AG04449 (cell line): ENCODE results near the gene EYS.

Source experiments
- CTCF ChIA-PET: fragments of 350-600 bp; formaldehyde crosslinking; extraction: SDS; loops from one replicate; lab custom pipeline; 2021; ENCODE audit warnings: antibody characterized with exemption; lab: Yijun Ruan, JAX
- POLR2A ChIA-PET: fragments of 400-600, 350-600 bp; formaldehyde crosslinking; extraction: SDS; loops from one replicate; lab custom pipeline; 2020; ENCODE audit warnings: antibody characterized with exemption, inconsistent platforms; lab: Yijun Ruan, JAX
- DNase-seq: peaks from one replicate; pipeline ENCODE4 v3.0.0-alpha.2; 2010; ENCODE audit warnings: low read depth, low spot score
- H3K4me3 ChIP-seq: 2 replicates; pipeline ENCODE4 v1.5.1; 2011; ENCODE audit warnings: low read depth, mild to moderate bottlenecking, control low read depth, low read length
- CTCF ChIP-seq: IDR thresholded peaks from one replicate; pipeline ENCODE4 v1.5.1; 2011; ENCODE audit warnings: mild to moderate bottlenecking, moderate library complexity, low read length, control low read depth, inconsistent platforms; ENCODE audit not compliant: insufficient read depth; ENCODE audit errors: missing control alignments

Gene EYS

GRCh38 chr6:63821442-63821841, 1885.6 kb downstream of the EYS start:
- no peak overlapping the region for H3K4me3 ChIP-seq
- CTCF ChIA-PET: interaction anchor here (0.6 to 2.3 kb wide), 3 partner anchors 18 to 574 kb away, joined by 3 to 8 read pairs (median 3); no protein-coding TSS in a partner anchor
- DNase-seq: no peak
- TF ChIP-seq CTCF: no peak
- POLR2A ChIA-PET: no interaction called here

- DNase-seq: no peak
- TF ChIP-seq CTCF: no peak
- ChIA-PET POLR2A (no interaction called here), CTCF (interaction anchor here (2.3 kb wide), 1 partner anchor 17 kb away, joined by 8 read pairs; no protein-coding TSS in a partner anchor)
- H3K4me3 ChIP-seq: no peak overlapping the region
These were observed 1887.2 kb downstream of the EYS start for GRCh38 chr6:63819831-63820230.

- ChIA-PET POLR2A (interaction anchor here (0.7 kb wide), 1 partner anchor 15 kb away, joined by 4 read pairs; no protein-coding TSS in a partner anchor), CTCF (interaction anchor here (0.6 to 4.6 kb wide), 6 partner anchors 9 to 465 kb away, joined by 3 to 28 read pairs (median 10); no protein-coding TSS in a partner anchor)
- DNase-seq: no peak
- no peak overlapping the region for H3K4me3 ChIP-seq
- TF ChIP-seq CTCF: no peak
These were observed 1889.5 kb downstream of the EYS start for GRCh38 chr6:63817492-63818050.

GRCh38 chr6:63816982-63817436, 1890.0 kb downstream of the EYS start:
- POLR2A ChIA-PET: interaction anchor here (0.7 kb wide), 1 partner anchor 14 kb away, joined by 4 read pairs; no protein-coding TSS in a partner anchor
- no peak for DNase-seq
- peak; percentile 22 for TF ChIP-seq CTCF
- H3K4me3 ChIP-seq: no peak overlapping the region
- CTCF ChIA-PET: interaction anchor here (1.4 to 4.6 kb wide), 5 partner anchors 8 to 464 kb away, joined by 3 to 28 read pairs (median 14); no protein-coding TSS in a partner anchor

GRCh38 chr6:63816401-63816981, 1890.5 kb downstream of the EYS start:
- CTCF ChIA-PET: interaction anchor here (1.4 to 5.8 kb wide), 6 partner anchors 8 to 464 kb away, joined by 3 to 32 read pairs (median 14); no protein-coding TSS in a partner anchor
- no peak for TF ChIP-seq CTCF
- no peak overlapping the region for H3K4me3 ChIP-seq
- POLR2A ChIA-PET: no interaction called here
- DNase-seq: no peak

GRCh38 chr6:63814459-63814858, 1892.6 kb downstream of the EYS start:
- no peak overlapping the region for H3K4me3 ChIP-seq
- TF ChIP-seq CTCF: no peak
- no peak for DNase-seq
- ChIA-PET CTCF (interaction anchor here (0.6 to 5.8 kb wide), 7 partner anchors 11 to 529 kb away, joined by 3 to 32 read pairs (median 4); no protein-coding TSS in a partner anchor), POLR2A (no interaction called here)
